Ecto neural progenitor cell (in vitro differentiated cells): ENCODE measurements around the gene KREMEN1.
A peak's percentile ranks its signal among the peaks of the same experiment; 100 is the strongest.

Source experiments
- DNase-seq: peaks from one replicate; pipeline ENCODE4 v3.0.0-alpha.2; 2018; ENCODE audit warnings: low spot score

KREMEN1 gene

DNA sequence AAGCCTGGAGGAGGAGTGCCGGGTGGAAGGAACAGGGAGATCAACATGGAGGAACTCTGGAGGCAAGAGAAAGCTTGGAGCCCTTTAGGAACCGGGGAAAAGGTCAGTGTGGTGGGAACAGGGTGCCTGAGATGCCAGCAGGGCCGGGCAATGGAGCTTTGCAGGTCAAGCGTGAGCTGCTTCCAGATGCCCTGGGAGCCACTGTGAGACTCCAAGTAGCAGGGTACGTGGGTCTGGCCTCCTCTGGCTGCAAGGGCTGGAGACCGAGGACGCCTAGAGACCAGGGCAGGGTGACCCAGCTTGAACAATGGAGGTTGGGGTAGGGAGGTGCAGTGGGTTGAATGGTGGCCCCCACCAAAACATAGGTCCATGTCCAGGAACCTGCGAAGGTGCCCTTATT is 117.2 kb downstream of the KREMEN1 start:
- no peak for DNase-seq

DNA sequence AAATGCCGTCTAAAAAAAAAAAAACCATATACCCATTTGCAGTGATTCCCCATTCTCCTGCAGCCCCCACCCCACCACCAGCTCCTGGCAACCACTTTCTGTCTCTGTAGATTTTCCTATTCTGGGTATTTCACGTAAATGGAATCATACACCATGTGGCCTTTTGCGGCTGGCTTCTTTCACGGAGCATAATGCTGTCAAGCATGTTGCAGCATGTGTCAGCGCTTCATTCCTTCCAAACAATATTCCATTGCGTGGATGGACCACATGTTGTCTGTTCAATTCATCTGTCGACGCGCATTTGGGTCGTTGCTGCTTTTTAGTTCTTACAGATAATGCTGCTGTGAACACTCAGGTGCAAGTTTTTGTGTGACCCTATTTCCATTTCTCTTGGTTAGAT is 118.1 kb downstream of the KREMEN1 start:
- DNase-seq = no peak

DNA sequence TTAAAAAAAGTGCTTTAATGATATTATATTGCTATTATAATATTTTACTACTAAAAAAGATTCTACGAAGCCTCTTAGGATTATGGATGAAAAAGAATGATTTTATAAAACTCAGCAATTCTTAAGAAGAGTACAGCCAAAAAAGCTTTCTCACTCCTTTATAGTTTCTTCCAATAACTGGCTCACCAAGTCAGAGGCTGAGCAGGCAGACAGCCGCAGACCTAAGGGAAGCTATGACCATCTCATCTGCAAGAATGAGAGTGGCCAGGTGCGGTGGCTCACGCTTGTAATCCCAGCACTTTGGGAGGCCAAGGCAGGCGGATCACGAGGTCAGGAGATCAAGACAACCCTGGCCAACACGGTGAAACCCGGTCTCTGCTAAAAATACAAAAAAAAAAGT is 120.2 kb downstream of the KREMEN1 start:
- DNase-seq = peak; percentile 37

DNA sequence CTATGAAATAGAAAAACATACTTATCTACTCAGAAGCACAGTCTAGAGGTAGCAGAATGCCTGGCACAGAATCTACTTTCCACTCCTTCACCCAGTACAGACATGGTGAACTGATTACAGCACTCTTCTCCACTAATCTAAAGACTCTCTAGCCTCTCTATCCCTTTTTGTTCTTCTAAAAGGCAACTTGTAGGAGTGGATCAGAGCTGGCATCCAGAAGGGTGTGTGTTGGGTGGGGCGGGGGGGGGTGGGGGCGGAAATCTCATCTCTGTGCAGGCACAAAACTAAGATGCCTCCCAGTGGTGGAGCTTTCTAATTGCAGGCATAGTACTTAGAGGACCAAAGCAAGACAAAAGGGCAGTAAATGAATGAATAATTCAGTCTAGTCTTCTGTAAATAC is 121.3 kb downstream of the KREMEN1 start:
- no peak for DNase-seq

DNA sequence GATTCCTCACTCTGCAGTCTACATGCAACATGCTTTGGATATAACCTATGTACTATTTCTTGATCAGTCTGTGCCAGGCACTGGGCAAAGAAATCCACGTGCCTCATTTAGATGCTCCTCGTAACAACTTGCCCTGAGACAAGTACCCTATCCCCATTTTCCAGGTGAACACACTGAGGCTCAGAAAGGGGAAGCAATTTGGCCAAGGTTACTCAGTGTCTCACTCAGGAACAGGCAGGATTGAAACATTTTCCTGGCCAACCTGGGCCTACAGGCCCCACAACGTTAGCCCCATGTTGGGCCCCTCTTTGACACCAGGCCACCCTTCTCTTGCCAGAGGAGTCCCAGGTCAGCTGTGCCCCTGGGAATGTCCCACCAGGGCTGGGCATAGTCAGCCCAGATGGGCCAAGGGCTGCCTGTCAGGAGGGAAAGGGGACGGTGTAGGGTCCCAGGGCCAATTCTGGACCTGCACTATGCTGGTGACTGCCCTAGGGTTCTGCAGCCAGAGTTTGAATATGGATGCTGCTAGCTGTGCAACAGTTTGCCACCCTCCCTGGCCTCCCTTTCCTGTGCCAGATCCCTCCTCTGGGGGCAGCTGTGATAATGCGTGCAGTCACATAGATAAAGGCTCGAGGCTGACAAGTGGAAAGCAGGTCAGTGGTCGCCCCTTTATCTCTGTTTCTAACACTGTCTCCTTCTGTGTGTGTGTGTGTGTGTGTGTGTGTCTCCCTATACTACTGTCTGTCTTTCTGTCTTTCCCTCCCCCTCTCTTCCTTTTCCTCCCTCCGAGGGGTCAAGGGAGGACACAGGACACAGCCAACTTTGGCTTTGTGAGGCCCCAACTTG is 122.5 kb downstream of the KREMEN1 start:
- peak; percentile 41 for DNase-seq

DNA sequence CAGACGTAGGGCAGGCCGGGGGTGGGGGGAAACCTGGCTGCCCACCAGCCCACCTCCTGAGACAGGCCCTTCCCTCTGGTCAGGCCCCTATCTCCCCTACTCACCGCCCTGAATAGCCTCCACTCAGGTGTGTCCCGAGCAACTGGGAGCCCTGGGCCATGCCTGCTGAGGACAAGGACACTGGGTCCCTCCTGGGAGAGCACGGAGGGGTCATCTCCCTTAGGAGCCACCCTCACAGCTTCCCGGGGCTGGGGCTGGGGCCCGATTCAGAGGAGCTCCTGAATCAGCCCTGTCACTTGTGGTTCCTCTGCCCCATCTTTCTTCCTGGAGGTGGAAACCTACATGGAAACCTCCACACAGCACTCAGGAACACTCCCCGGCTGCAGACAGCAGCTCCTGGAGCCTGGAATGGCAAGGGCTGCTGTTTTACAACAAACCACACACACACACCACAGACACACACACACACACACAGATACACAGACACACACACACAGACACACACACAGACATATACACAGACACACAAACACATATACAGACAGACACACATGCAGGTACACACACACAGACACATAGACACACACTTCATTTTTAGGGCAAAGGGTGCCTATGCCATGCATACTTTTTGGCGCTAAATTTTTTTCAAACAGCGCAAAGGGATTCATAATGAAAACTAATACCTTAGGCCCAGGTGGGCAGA is 123.3 kb downstream of the KREMEN1 start:
- peak; percentile 41 for DNase-seq

DNA sequence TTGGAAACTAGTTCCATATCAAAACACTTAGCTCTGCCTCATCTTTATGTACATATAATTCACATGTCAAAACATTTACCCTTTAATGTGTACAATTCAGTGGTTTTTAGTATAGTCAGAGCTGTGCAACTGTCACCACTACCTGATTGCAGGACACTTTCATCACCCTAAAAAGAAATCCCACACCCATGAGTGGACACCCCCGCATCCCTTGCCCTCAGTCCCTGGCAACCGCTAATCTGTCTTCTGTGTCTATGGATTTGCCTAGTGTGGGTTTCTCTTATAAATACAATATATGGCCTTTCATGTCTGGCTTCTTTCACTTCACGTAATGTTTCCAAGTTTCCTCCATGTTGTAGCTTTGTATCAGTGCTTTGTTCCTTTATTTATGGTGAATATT is 124.3 kb downstream of the KREMEN1 start:
- DNase-seq = no peak

DNA sequence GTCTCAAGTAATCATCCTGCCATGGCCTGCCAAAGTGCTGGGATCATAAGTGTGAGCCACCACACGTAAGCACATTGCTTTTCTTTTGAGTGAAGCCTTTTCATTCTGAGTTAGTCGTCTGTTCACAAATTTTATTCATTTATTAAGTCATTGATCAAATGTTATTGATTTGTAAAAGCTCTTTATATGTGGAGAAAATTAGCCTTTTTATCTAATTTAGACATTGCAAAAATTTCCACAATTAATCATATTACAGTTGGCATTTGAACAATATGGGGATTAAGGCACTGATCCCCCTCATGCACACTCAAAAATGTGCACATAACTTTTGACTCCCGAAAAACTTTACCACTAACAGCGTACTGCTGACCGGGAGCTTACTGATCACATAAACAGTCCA is 125.4 kb downstream of the KREMEN1 start:
- DNase-seq = no peak

DNA sequence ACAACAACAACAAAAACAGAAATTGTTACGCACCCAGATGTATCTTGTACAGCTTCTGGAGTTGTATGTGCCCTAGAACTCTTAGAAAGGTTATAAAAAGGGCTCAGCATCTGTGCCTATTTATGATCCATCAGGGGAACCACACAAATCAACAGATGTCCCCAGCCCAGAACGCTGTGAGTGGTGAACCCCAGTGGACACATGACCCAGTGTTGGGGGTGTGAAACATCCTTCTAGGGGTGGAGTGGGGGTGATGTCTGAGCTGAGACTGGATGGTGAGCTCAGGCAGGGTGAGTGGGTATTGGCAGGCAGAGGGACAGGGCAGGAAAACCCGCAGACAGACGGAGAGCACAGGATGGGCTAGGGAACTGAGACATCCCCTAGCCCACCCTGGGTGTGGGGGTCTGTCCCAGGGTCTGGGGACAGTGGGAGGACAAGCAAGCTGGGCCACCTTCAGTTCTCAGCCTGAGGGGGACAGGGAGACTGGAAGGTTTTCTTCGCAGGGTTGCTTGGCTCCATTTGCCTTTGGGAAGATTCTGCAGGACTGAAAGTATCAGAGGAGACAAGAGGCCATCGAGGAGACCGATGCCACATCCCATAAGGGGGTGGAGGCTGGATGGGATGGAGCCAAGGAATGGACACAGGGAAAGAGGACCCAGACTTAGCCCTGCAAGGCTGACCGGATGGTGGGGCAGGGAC is 127.0 kb downstream of the KREMEN1 start:
- DNase-seq = peak; percentile 42

DNA sequence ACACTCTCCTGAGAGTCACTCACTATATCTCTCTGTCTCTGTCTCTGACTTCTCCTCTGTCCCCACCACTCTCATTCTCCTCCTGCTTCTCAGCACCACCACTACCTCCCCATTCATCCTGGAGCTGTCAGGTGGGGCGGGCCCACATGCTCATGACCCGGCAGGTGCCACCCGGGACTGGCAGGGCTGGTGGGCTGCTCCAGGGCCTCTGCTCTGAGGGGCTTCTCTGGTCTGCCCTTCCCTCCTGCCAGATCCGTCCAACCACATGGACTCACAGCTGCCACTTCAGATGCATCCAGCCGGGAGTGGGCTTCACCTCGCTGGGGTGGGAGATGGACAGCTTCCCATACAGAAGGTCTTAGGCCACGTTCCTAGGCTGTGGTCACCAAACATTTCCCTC is 128.1 kb downstream of the KREMEN1 start:
- no peak for DNase-seq

DNA sequence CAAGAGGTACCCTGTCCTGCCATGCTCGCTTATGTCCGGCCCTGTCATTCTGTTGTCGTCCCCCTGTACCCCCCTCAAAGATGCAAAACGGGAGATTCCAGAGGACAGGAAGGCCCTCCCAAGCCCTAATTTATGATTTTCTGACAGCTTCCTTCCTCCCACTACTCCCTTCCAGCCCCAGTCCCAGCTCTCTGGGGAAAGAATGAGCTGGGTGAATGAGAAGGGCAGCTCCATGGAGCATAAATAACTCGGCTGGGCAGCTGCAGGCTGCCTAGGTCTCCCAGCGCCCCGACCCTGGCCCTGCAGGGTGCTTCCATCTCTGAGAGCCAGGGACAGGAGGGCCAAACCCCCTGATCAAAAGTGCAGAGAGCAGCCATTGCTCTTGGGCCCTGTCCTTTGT is 128.9 kb downstream of the KREMEN1 start:
- DNase-seq = peak; percentile 46

DNA sequence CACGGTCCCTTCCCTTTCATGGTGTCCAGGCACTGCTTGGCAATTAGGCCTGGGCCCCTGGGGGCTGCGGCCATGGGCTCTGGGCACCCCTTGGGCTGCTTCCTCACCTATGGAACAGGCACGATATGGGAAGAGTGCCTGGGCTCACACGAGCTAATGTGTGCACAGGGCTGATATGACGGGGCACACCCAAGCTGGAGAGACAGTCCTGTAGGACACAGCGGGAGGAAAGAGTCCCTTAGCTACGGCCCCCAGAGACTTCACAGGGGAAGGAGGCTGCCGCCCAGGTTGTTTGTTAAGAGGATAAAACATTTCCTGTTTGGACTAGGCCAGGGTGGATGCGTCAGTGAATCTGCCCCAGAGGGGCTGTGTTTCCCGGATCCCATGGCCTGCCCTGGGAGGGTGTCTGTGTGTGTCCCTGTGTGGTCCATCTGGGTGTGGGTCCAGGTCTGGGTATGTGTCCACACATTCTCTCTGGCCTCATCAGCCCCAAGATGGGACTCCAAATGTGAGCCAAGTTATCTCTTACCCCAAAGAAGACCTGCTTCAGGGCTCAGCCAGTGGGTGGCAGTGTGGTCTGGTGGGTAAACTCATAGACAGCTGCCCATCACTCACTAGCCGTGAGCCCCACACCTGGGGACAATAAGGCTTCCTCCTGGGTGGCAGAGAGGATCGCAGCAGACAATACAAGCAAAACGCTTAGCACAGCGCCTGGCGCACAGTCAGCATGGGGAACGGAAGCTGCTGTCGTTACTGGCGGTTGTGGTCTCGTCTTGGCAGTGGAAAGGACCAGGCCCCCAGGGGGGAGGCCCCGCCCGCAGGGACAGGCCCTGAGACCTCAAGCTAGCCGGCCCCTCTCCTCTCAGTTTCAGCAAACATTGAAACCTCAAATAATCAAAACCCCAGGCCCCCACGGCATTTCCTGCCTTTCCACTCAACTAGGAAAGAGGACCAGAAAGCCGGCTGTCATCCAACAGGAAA is 129.7 kb downstream of the KREMEN1 start:
- no peak for DNase-seq

DNA sequence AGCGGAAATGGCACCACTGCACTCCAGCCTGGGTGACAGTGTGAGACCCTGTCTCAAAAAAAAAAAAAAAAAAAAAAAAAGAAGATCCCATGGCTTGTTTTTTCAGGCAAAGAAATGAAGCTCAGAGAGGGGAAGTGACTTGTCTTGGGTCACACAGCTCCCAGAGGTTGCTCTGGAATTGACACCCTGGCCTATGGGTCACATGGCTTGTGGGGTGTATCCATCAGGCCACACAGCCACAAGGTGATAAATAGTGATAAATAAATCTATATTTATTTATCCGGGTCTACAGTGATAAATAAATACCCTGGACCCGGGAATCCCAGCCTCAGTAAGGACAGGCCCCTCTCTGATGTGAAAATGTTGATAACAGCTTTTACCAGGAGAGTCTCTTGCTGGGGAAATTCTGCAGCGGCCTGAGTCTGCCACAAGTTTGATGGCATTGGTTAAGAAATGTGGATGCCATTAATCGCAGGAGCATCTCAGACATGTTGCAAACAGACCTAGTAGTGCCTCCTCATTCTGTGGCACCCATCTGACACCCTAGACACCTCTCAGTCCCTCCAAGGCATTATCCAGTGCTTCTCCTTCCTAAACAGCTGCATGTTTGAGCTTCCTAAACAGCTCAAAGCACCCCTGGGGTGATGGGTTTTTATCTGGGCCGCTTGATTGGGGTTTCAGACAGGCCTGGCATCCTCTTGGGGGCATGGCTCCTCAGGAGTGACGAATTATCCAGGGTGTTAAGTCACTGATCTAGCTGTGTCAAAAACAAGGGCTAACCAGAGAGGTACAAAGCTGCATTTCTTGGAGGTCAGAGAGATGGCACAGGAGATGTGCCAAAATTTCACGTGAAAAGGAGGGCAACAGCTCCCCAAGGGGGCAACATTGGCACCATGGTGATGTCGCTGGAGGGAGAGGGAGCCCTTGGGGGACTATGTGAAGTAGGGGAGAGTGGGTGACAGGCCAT is 130.9 kb downstream of the KREMEN1 start:
- peak; percentile 40 for DNase-seq

DNA sequence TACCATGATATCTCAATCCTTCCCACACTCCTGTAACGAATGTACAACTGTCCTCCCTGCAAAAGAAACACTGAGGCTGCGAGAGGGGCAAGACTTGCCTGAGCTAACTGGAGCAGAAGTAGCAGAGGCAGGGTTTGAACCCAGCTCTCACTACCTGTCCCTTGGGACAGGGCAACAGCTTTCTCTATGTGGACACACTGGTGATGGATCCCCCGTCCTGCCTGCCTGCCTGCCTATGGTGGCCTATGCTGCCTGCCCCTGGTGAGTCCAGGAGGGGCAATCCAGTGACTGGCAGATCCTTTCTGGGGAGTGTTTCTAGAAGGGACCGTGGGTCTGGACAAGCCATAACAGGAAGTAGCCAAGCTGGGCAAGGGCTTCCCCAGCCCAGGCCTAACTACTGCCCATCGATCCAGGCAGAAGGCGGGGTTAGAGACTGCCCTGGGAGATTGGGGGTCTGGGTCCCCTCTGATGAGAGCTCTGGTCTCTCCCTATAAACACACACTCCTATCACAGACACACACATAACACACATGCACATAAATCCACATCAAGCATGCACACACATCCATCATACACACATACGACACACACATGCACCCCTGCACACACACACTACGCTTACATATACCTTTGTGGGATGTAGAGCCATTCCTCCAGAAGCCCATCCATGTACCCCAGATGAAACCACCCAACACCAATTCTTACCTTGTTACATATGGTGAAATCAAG is 131.8 kb downstream of the KREMEN1 start:
- DNase-seq = peak; percentile 44

DNA sequence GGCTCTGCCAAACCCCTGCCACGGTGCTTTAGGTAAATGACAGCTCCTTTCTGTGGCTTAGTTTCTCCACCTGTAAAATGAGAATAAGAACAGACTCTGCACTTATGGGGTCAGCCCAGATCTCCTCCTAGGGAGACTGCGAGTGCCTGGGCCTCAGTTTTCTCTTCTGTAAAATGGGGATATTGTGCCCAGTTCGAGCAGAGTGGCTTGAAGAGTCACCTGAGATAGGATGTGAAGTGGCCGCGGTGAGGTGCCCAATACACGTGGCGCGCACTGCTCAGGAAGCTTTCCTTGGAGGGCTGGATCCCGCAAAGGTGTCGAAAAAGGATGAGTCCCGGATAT is 132.4 kb downstream of the KREMEN1 start:
- DNase-seq = no peak

DNA sequence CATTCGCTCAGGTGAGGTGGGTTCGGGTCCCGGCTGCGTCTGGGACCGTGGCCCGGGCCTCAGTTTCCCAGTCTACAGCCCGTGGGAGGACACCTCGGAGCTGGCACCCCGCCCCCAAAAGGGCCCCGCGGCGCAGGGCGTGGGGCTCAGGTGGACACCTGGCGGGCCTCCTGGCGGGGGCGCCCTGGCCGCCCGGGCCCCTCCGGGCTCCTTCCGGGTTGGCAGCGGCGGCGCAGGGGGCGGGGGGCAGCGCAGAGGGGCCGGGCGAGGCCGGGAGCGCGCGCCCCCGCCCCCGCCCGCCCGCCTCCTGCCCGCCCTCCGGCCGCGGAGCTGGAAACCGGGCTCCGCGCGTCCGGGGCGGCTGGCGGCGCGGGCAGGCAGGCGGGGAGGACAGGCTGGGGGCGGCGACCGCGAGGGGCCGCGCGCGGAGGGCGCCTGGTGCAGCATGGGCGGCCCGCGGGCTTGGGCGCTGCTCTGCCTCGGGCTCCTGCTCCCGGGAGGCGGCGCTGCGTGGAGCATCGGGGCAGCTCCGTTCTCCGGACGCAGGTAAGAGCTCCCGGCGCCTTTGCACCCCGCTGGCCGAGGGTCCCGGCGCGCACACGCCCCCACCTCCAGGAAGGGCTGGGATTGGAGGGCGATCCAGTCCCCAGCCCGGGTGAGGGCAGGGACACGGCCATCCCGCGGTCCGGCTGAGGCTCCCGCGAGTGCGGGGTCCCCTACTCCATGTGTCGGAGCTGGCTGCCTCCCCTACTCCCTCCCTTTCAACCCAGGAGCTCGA is 132.9 kb downstream of the KREMEN1 start, which contains the start of gene EMID1:
Gene EMID1, plus strand, starts transcription at position 303 of the 778 bp plus-strand sequence. Its CDS starts 143 bp downstream, at position 446.
- DNase-seq = peak; percentile 79

DNA sequence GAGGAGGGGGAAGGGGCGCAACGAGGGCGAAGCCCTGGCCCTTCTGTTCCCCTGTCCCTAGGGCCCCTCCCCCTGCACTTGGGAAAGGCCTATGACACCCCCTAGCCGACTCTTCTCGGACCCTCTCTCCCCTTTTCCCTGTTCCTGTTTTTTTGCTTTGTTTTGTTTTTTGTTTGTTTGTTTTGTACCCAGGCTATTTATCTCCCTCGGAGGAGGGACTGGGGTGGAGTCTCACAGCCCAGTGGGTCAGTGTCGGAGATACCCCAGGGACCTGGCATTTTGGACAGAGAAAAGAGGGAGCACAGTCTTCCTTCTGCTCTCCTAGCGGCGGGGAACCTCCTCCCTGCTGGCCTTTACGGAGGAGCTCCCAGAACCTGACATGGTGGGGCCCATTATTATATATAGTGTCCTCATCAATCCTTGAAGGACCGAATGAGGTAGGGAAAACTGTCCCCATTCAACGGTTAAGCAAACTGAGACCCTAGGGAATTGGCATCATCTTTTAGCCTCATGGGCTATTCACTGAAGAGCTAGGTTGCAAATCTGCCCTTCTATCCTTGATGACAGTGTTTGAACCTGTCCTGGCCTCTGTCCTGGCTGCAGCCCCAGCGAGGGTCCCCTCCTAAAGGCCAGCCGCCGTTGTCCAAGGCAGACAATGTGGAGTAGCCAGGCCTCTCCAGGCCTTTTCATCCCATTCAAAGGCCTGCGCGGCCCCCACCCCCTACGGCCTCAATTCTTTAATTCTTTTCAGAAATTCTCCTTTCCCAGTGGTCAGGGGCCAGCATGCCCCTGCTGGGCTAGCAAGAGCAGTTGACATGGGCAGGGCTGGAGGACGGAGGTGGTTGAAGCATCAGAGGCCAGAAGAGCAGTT is 133.8 kb downstream of the KREMEN1 start:
- no peak for DNase-seq

DNA sequence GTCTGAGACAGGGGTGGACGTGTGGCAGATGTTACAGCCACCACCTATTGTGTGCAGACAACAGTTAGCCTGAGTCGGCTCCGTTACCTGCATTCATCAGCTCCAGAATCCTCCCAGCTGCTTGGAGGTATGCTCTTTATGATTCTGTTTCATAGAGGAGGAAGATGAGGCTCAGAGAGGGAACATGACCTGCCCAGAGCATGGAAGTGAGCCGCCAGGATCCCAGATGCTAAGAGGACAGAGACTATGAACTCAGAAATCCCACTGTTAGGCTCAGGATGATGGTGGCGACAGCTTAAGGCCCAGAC is 134.4 kb downstream of the KREMEN1 start:
- DNase-seq = no peak
